B cell (primary cell): ENCODE results near the gene MDK. TPM values are rescaled to one million over a fixed set of nuclear protein-coding genes. Genes with fewer than 3 reads are reported as not detected.

Experiments used
- ATAC-seq: fragments of 200-7000 bp; cut with Tn5 transposase; one replicate; pipeline ENCODE4 v1.10.0; 2021; ENCODE audit warnings: low read depth, mild to moderate bottlenecking, moderate number of reproducible peaks, moderate library complexity
- CTCF ChIA-PET: fragments of 350-600 bp; sonication (Branson Sonifier 250); formaldehyde crosslinking; loops from one replicate; lab custom pipeline; 2021; ENCODE audit warnings: antibody characterized with exemption, inconsistent platforms; lab: Charles Lee
- POLR2A ChIA-PET: fragments of 350-600 bp; sonication (Branson Sonifier 250); formaldehyde crosslinking; loops from one replicate; lab custom pipeline; 2021; ENCODE audit warnings: antibody characterized with exemption; lab: Charles Lee
- DNase-seq: peaks from one replicate; pipeline ENCODE4 v3.0.0; 2013
- H2AFZ ChIP-seq: 2 replicates; pipeline ENCODE4 v1.6.1; 2012; ENCODE audit warnings: mild to moderate bottlenecking, low read depth, low read length; ENCODE audit not compliant: insufficient read depth, poor library complexity, severe bottlenecking
- H3K27ac ChIP-seq, 2 donors: 1 replicate in 1 of 2; 2 replicates in 1 of 2; pipeline ENCODE4 v1.5.1; 2012 to 2013; ENCODE audit warnings: low read length in 2 of 2, mild to moderate bottlenecking in 2 of 2, moderate library complexity in 1 of 2
- H3K27me3 ChIP-seq, 4 experiments: fragments of 200-600 bp in 1 of 4; sonication (generic) in 1 of 4; replicated peaks in 1 of 4; 1 replicate in 2 of 4; 2 replicates in 2 of 4; pipeline versions ENCODE4 v1.6.1 to v1.7.0; 2013 to 2016; ENCODE audit warnings: low read length in 3 of 4, mild to moderate bottlenecking in 2 of 4, mixed read lengths in 1 of 4, moderate library complexity in 1 of 4; ENCODE audit not compliant: insufficient read depth in 4 of 4, control insufficient read depth in 3 of 4; ENCODE audit errors: control extremely low read depth in 1 of 4
- H3K36me3 ChIP-seq, 2 experiments: replicated peaks in 1 of 2; 1 replicate in 1 of 2; 2 replicates in 1 of 2; pipeline versions ENCODE4 v1.6.1 to v1.7.1; 2013; ENCODE audit warnings: low read length in 1 of 2; ENCODE audit not compliant: insufficient read depth in 2 of 2, control insufficient read depth in 1 of 2; ENCODE audit errors: control extremely low read depth in 1 of 2, extremely low read depth in 1 of 2
- H3K4me1 ChIP-seq, 2 donors: fragments of 200-600 bp in 1 of 2; sonication (generic) in 1 of 2; 1 replicate in 1 of 2; 2 replicates in 1 of 2; pipeline versions ENCODE4 v1.5.1 to v1.6.1; 2013 to 2017; ENCODE audit warnings: low read length in 2 of 2; ENCODE audit not compliant: control insufficient read depth in 2 of 2, insufficient read depth in 2 of 2
- H3K4me2 ChIP-seq: replicated peaks from 2 replicates; pipeline ENCODE3; 2012; ENCODE audit warnings: mild to moderate bottlenecking, low read depth, low read length; ENCODE audit not compliant: poor library complexity, severe bottlenecking
- H3K4me3 ChIP-seq, 5 experiments: fragments of 200-600 bp in 1 of 5; sonication (generic) in 1 of 5; 1 replicate in 3 of 5; 2 replicates in 2 of 5; pipeline versions ENCODE4 v1.5.1 to v1.7.0; 2011 to 2016; ENCODE audit warnings: low read length in 4 of 5, mild to moderate bottlenecking in 4 of 5, low read depth in 2 of 5, control low read depth in 1 of 5, moderate library complexity in 1 of 5; ENCODE audit not compliant: insufficient read depth in 1 of 5; ENCODE audit errors: control extremely low read depth in 1 of 5, extremely low read depth in 1 of 5
- H3K79me2 ChIP-seq: fragments of 200-600 bp; sonication (generic); one replicate; pipeline ENCODE4 v1.6.0; 2016; ENCODE audit warnings: low read length; ENCODE audit not compliant: control insufficient read depth, insufficient read depth
- H3K9ac ChIP-seq: fragments of 200-600 bp; sonication (generic); 2 replicates; pipeline ENCODE4 v1.6.1; 2017; ENCODE audit warnings: mild to moderate bottlenecking, low read length, moderate library complexity
- H3K9me3 ChIP-seq, 3 donors: one replicate each; pipeline versions ENCODE4 v1.6.1 to v1.7.1; 2013; ENCODE audit warnings: low read length in 2 of 3; ENCODE audit not compliant: control insufficient read depth in 2 of 3, insufficient read depth in 1 of 3; ENCODE audit errors: control extremely low read depth in 1 of 3
- H4K20me1 ChIP-seq: 2 replicates; pipeline ENCODE4 v1.6.0; 2012; ENCODE audit warnings: mild to moderate bottlenecking, low read length; ENCODE audit not compliant: insufficient read depth, control insufficient read depth, poor library complexity, severe bottlenecking
- H3K27ac Mint-ChIP-seq: one replicate; pipeline ENCODE4 v1.8.0; 2021; ENCODE audit warnings: mixed read lengths
- H3K27me3 Mint-ChIP-seq: one replicate; pipeline ENCODE4 v1.8.0; 2021; ENCODE audit warnings: mixed read lengths
- H3K4me1 Mint-ChIP-seq: one replicate; pipeline ENCODE4 v1.8.0; 2021; ENCODE audit warnings: mixed read lengths
- H3K4me3 Mint-ChIP-seq: one replicate; pipeline ENCODE4 v1.8.0; 2021; ENCODE audit warnings: mixed read lengths
- H3K9me3 Mint-ChIP-seq: one replicate; pipeline ENCODE4 v1.8.0; 2022; ENCODE audit warnings: mixed read lengths; ENCODE audit not compliant: insufficient read depth
- CTCF ChIP-seq: fragments of 200-600 bp; IDR thresholded peaks from one replicate; pipeline ENCODE4 v1.8.0; 2022; ENCODE audit warnings: antibody characterized with exemption, mild to moderate bottlenecking
- EZH2 ChIP-seq: IDR thresholded peaks from 2 replicates; pipeline ENCODE4 v1.6.1; 2012; ENCODE audit warnings: borderline replicate concordance, low read depth, mild to moderate bottlenecking, moderate library complexity, low read length; ENCODE audit not compliant: insufficient read depth, poor library complexity, severe bottlenecking
- WGBS: methylation state at CpG from one replicate; pipeline ENCODE4 v1.1.5; 2013; ENCODE audit warnings: missing lambda C conversion rate; ENCODE audit not compliant: insufficient coverage; 5-methylcytosine and 5-hydroxymethylcytosine counted together
- intact Hi-C: fragments of 100-400 bp; cut with micrococcal nuclease; formaldehyde crosslinking; loops from one replicate; pipeline ENCODE4 v1.10.0; 2022
- polyA plus RNA-seq: library from polyadenylated mRNA; depleted of rRNA; stranded (reverse); fragments of >200 nt; gene quantifications from 2 replicates; pipeline ENCODE4 v1.2.3, GENCODE V29; 2012
- total RNA-seq, 2 donors: library from RNA; stranded (reverse); fragments of 120-200 nt in 1 of 2; gene quantifications; 1 replicate in 1 of 2; 2 replicates in 1 of 2; pipeline versions ENCODE4 v1.2.3 to v1.2.4, GENCODE V29; 2013 to 2022

The MDK gene
- total and polyA plus RNA-seq, 2 donors (not counting 1 experiment from before 2014, with no cell fraction given), result 1.5 to 2.6 TPM

DNA sequence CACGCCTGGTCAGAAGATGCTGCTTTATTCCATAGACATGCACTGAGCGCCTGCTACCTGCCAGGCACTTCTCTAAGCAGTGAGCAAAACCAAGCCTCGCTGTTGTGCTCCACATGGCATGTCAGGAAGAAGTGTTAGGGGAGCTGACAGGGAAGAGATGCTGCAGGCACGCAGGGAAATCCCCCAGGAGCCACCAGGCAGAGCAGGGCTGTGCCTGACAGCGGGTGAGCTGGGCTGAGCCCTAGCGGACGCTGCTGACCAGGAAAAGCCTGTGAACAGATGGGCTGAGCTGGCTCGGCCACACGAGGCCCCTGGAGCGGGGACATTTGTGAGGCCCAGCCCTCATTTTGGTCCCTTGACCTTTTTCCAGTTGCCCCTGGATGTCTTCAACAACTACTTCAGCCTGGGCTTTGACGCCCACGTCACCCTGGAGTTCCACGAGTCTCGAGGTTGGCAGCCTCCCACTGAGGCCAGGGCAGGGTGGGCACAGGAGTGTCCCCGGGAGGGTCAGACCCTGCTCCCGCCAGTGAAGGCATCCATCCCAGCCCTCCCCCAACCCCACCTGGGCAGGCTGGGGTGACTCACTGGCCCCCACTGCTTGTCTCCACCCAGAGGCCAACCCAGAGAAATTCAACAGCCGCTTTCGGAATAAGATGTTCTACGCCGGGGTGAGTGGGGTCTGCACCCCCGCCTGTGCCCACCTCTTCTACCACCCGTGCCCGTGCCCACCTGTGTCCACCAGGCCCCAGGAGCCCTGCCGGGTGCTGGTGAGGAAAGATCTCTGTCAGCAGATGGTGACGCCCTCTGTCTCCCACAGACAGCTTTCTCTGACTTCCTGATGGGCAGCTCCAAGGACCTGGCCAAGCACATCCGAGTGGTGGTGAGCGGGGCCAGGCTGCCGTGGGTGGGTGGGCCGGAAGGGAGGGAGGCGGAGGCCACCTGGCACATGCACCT lies 7.4 kb upstream of the MDK start:
- peaks cover 0 to 32% of the 10 kb centered on the region in 2 experiments for H3K36me3 ChIP-seq
- H3K4me3 ChIP-seq, result no peak overlapping the region
- H3K4me1 ChIP-seq, result no peaks in the 10 kb centered on the region
- peaks cover 14% of the 10 kb centered on the region for H4K20me1 ChIP-seq
- ChIA-PET CTCF (no interaction called here), POLR2A (no interaction called here)
- H3K9me3 Mint-ChIP-seq, result no peaks in the 10 kb centered on the region
- no peak for TF ChIP-seq EZH2
- no peak for TF ChIP-seq CTCF
- no peak overlapping the region for H3K9ac ChIP-seq
- intact Hi-C loops, result no loop called here
- H3K4me3 Mint-ChIP-seq, result no peak overlapping the region
- peaks cover 0 to 6% (median 0%) of the 10 kb centered on the region in 3 donors for H3K9me3 ChIP-seq
- H3K4me2 ChIP-seq, result no peak overlapping the region
- H3K27me3 Mint-ChIP-seq, result no peaks in the 10 kb centered on the region
- H3K4me1 Mint-ChIP-seq, result peaks cover 6% of the 10 kb centered on the region
- DNase-seq, result no peak
- no peak overlapping the region for H2AFZ ChIP-seq
- no peak overlapping the region for H3K27ac Mint-ChIP-seq
- H3K27me3 ChIP-seq, result no peaks in the 10 kb centered on the region
- H3K79me2 ChIP-seq, result peaks cover 6% of the 10 kb centered on the region
- H3K27ac ChIP-seq, result no peak overlapping the region
- no peak for ATAC-seq
- WGBS, result 98% methylated on average over 30 of the region's 30 CpGs

GRCh38 chr11:46374815-46375214 lies 6.7 kb upstream of the MDK start:
- TF ChIP-seq CTCF, result no peak
- no peak for TF ChIP-seq EZH2
- POLR2A ChIA-PET, result no interaction called here
- Histone ChIP-seq H3K27ac (no peak overlapping the region), H3K4me3 (no peak overlapping the region), H3K4me1 (no peaks in the 10 kb centered on the region), H2AFZ (no peak overlapping the region), H3K36me3 (peaks cover 0 to 32% of the 10 kb centered on the region in 2 experiments), H4K20me1 (peaks cover 6% of the 10 kb centered on the region), H3K79me2 (peaks cover 4% of the 10 kb centered on the region), H3K9ac (no peak overlapping the region), H3K9me3 (peaks cover 0 to 6% (median 0%) of the 10 kb centered on the region in 3 donors), H3K27me3 (no peaks in the 10 kb centered on the region), H3K4me2 (no peak overlapping the region)
- Mint-ChIP-seq H3K27ac (no peak overlapping the region), H3K4me3 (no peak overlapping the region), H3K27me3 (no peaks in the 10 kb centered on the region), H3K9me3 (no peaks in the 10 kb centered on the region), H3K4me1 (peaks cover 5% of the 10 kb centered on the region)
- intact Hi-C loops, result no loop called here
- 95% methylated on average over 15 of the region's 15 CpGs for WGBS
- CTCF ChIA-PET, result no interaction called here
- no peak for DNase-seq
- no peak for ATAC-seq
